Measurements from ENCODE around the gene MYCBP2. TPM values are rescaled to one million over a fixed set of nuclear protein-coding genes. Genes with fewer than 3 reads are reported as not detected.

MYCBP2 gene
- total RNA-seq, 1 experiment from 2014 or later = 22.0 TPM

GRCh38 chr13:77047649-77048343 lies 279.1 kb downstream of the MYCBP2 start:
- H3K9me3 Mint-ChIP-seq (ENCODE audit: low read depth, unreplicated experiment) = no peaks in the 10 kb centered on the region
- CTCF ChIA-PET = no interaction called here

GRCh38 chr13:77042566-77043177 lies 284.2 kb downstream of the MYCBP2 start:
- H3K36me3 Mint-ChIP-seq (ENCODE audit: insufficient read depth, unreplicated experiment) = no peaks in the 10 kb centered on the region
- CTCF ChIA-PET = no interaction called here
- H3K4me3 Mint-ChIP-seq (ENCODE audit: low read depth, unreplicated experiment) = no peak overlapping the region
- no peaks in the 10 kb centered on the region for H3K27me3 Mint-ChIP-seq (ENCODE audit: unreplicated experiment)
- no peak overlapping the region for H3K27ac Mint-ChIP-seq (ENCODE audit: unreplicated experiment)
- no peaks in the 10 kb centered on the region for H3K9me3 Mint-ChIP-seq (ENCODE audit: low read depth, unreplicated experiment)
- no TSS peak for BruUV-seq (replicated peaks)
- DNase-seq = no peak
- intact Hi-C loops (cut with micrococcal nuclease; ENCODE audit: unreplicated experiment) = no loop called here
- no peak for TF ChIP-seq CTCF (IDR thresholded peaks at IDR 0.05; ENCODE audit: unreplicated experiment)
- no peaks in the 10 kb centered on the region for H3K4me1 Mint-ChIP-seq (ENCODE audit: low read depth, unreplicated experiment)

More at GRCh38 chr13:77047649-77048343, 279.1 kb downstream of the MYCBP2 start:
- no peaks in the 10 kb centered on the region for H3K4me1 Mint-ChIP-seq (ENCODE audit: low read depth, unreplicated experiment)
- no peak for DNase-seq
- TF ChIP-seq CTCF (IDR thresholded peaks at IDR 0.05; ENCODE audit: unreplicated experiment) = no peak
- no peak overlapping the region for H3K27ac Mint-ChIP-seq (ENCODE audit: unreplicated experiment)
- H3K4me3 Mint-ChIP-seq (ENCODE audit: low read depth, unreplicated experiment) = no peak overlapping the region
- no peaks in the 10 kb centered on the region for H3K27me3 Mint-ChIP-seq (ENCODE audit: unreplicated experiment)
- H3K36me3 Mint-ChIP-seq (ENCODE audit: insufficient read depth, unreplicated experiment) = no peaks in the 10 kb centered on the region
- BruUV-seq (replicated peaks) = no TSS peak
- intact Hi-C loops (cut with micrococcal nuclease; ENCODE audit: unreplicated experiment) = no loop called here

GRCh38 chr13:77040835-77041234 lies 286.1 kb downstream of the MYCBP2 start:
- no peak overlapping the region for H3K4me3 Mint-ChIP-seq (ENCODE audit: low read depth, unreplicated experiment)
- H3K9me3 Mint-ChIP-seq (ENCODE audit: low read depth, unreplicated experiment) = no peaks in the 10 kb centered on the region
- H3K4me1 Mint-ChIP-seq (ENCODE audit: low read depth, unreplicated experiment) = no peaks in the 10 kb centered on the region
- intact Hi-C loops (cut with micrococcal nuclease; ENCODE audit: unreplicated experiment) = no loop called here
- DNase-seq = no peak
- BruUV-seq (replicated peaks) = no TSS peak
- no peak for TF ChIP-seq CTCF (IDR thresholded peaks at IDR 0.05; ENCODE audit: unreplicated experiment)
- no peaks in the 10 kb centered on the region for H3K36me3 Mint-ChIP-seq (ENCODE audit: insufficient read depth, unreplicated experiment)
- H3K27ac Mint-ChIP-seq (ENCODE audit: unreplicated experiment) = no peak overlapping the region
- H3K27me3 Mint-ChIP-seq (ENCODE audit: unreplicated experiment) = no peaks in the 10 kb centered on the region
- CTCF ChIA-PET = no interaction called here

- BruUV-seq (replicated peaks) = no TSS peak
- Mint-ChIP-seq H3K36me3 (ENCODE audit: insufficient read depth, unreplicated experiment) (no peaks in the 10 kb centered on the region), H3K27ac (ENCODE audit: unreplicated experiment) (no peak overlapping the region), H3K4me3 (ENCODE audit: low read depth, unreplicated experiment) (no peak overlapping the region), H3K9me3 (ENCODE audit: low read depth, unreplicated experiment) (no peaks in the 10 kb centered on the region), H3K4me1 (ENCODE audit: low read depth, unreplicated experiment) (no peaks in the 10 kb centered on the region), H3K27me3 (ENCODE audit: unreplicated experiment) (no peaks in the 10 kb centered on the region)
- no peak for TF ChIP-seq CTCF (IDR thresholded peaks at IDR 0.05; ENCODE audit: unreplicated experiment)
- CTCF ChIA-PET = no interaction called here
- intact Hi-C loops (cut with micrococcal nuclease; ENCODE audit: unreplicated experiment) = no loop called here
- no peak for DNase-seq
Measured at GRCh38 chr13:77040076-77040475, 286.8 kb downstream of the MYCBP2 start.

Measured in Calu3 (cell line).